RWPE1 (cell line): ENCODE results near the gene CKM.
A peak's percentile ranks its signal among the peaks of the same experiment; 100 is the strongest.

Source experiments
- CTCF ChIA-PET: fragments of 350-600 bp; sonication (Branson Sonifier 250); formaldehyde crosslinking; extraction: SDS; loops from one replicate; lab custom pipeline; 2021; lab: Yijun Ruan, JAX
- POLR2A ChIA-PET: fragments of 400-600 bp; formaldehyde crosslinking; extraction: SDS; loops from one replicate; lab custom pipeline; 2020; ENCODE audit warnings: antibody characterized with exemption; ENCODE audit not compliant: low non-redundant PET; lab: Yijun Ruan, JAX
- DNase-seq: peaks from one replicate; pipeline ENCODE4 v3.0.0; 2012; ENCODE audit warnings: low spot score
- H3K27ac ChIP-seq: fragments of 450-650 bp; 2 replicates; pipeline ENCODE4 v1.5.1; 2017
- CTCF ChIP-seq: fragments of 450-650 bp; conservative IDR thresholded peaks from 2 replicates; pipeline ENCODE4 v1.5.1; 2017; ENCODE audit warnings: low read depth, mild to moderate bottlenecking

Gene CKM

GRCh38 chr19:45362291-45362690 is 39.6 kb upstream of the CKM start:
- no peak for DNase-seq
- no peak for TF ChIP-seq CTCF
- ChIA-PET CTCF (no interaction called here), POLR2A (no interaction called here)
- H3K27ac ChIP-seq: peak overlapping the region; percentile 17; the same call in 1 of the 2 replicates

- no peak for TF ChIP-seq CTCF
- DNase-seq: no peak
- POLR2A ChIA-PET: no interaction called here
- no peak overlapping the region for H3K27ac ChIP-seq
- CTCF ChIA-PET: no interaction called here
These were observed 38.9 kb upstream of the CKM start for GRCh38 chr19:45361608-45362007.

DNA sequence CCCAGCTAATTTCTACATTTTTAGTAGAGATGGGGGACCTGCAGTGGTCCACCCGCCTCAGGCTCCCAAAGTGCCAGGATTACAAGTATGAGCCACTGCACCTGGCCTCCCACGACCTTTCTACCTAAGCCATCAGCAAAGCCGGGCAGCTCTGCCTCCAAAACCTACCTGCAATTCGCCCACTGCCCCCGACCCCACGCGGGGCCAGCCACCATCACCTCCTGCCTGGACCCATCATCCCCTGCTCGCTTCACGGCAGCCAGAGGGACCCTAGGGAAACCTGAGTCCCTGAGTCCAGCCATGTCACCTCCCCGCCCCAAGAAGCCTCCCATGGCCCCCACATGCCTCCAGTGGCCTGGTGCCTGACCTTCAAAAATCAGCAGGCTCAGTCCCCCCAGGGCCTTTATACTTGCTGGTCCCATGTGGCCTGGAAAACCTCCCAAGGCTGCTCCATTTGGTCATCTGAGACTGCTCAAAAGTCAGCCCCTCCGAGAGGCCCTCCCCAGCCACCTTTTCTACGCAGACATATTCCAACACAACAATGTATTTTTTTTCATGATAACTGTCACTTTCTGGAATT is 35.6 kb upstream of the CKM start:
- no peak for DNase-seq
- ChIA-PET CTCF (no interaction called here), POLR2A (no interaction called here)
- no peak for TF ChIP-seq CTCF
- peak overlapping the region; percentile 26 for H3K27ac ChIP-seq

DNA sequence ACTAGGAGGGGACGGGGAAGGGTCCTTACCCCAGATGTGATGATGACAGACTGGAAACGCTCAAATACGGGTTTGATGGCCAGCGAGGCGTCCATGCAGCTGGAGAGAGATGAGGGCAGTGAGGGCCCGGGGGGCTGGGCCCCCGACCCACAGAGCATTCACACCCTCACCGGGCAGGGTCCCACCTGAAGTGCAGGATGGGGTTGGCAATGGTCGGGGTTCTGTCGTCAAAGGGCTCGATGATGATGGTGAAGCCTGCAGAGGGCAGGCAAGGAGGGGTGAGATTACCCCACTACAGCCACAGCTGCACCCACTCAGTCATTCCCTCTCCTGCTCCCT is 34.7 kb upstream of the CKM start:
- H3K27ac ChIP-seq: peak overlapping the region; percentile 26; the same call in 1 of the 2 replicates
- CTCF ChIA-PET: no interaction called here

GRCh38 chr19:45356760-45357444 is 34.2 kb upstream of the CKM start:
- ChIA-PET POLR2A (no interaction called here), CTCF (no interaction called here)
- H3K27ac ChIP-seq: no peak overlapping the region
- TF ChIP-seq CTCF: no peak
- no peak for DNase-seq

More for the DNA sequence above, 34.7 kb upstream of the CKM start:
- DNase-seq: no peak
- TF ChIP-seq CTCF: no peak
- POLR2A ChIA-PET: no interaction called here

GRCh38 chr19:45355910-45356309 is 33.2 kb upstream of the CKM start:
- no peak for TF ChIP-seq CTCF
- H3K27ac ChIP-seq: no peak overlapping the region; the same call in 1 of the 2 replicates
- ChIA-PET CTCF (no interaction called here), POLR2A (no interaction called here)
- no peak for DNase-seq
